ENCODE data around the gene NRXN3.

NRXN3 gene

DNA sequence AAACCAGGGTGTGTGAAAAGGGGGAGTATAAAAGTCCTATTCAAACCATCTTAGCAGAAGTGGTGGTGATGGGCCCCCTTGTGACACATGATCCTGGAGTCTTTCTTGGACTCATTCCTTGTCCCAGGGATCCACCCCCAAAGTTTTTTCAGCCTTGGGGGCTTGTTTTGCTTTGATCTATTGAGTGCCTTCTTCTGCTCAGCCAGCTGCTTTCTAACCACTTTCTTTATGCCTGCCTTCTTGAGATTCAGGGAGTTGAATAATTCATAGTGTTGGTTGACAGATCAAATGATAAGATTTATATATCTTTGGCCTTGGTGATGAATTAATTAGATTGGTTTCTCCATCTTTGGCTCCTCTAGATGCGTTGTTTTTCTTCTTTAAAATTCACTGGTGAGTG lies 1114.4 kb downstream of the NRXN3 start:
- Histone ChIP-seq H3K27ac (ENCODE audit: low read depth, low read length, severe bottlenecking) (no peak overlapping the region), H3K9me3 (ENCODE audit: control insufficient read depth, low read length) (no peaks in the 10 kb centered on the region), H3K36me3 (ENCODE audit: control insufficient read depth, insufficient read depth, low read length) (no peaks in the 10 kb centered on the region), H3K4me1 (ENCODE audit: control insufficient read depth, insufficient read depth, low read length, poor library complexity, severe bottlenecking) (peaks cover 6% of the 10 kb centered on the region), H3K4me3 (ENCODE audit: extremely low read depth, insufficient read depth, low read length, poor library complexity, severe bottlenecking) (no peak overlapping the region)
- WGBS, 2 experiments (ENCODE audit: insufficient coverage in 2 of 2) = 100% methylated on average over 1 of the region's 1 CpG; no CpG with 5 or more reads in 1 of the 2 experiments

DNA sequence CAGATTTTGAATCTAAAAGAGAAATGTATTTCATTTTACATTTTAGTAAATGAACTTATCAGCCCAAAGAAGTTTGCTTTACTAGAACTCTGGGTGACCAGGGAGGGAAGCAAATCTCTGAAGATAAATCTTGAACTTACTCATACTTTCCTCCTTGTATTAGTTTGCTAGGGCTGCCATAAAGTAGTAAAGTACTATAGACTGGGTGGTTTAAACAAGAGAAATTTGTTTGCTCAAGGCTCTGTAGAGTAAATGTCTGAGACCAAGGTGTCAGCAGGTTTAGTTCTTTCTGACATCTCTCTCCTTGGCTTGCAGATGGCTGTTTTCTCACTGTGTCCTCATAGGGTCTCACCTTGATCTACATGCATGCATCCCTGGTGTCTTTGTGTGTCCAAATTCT lies 1115.1 kb downstream of the NRXN3 start:
- Histone ChIP-seq H3K4me1 (ENCODE audit: control insufficient read depth, insufficient read depth, low read length, poor library complexity, severe bottlenecking) (peaks cover 6% of the 10 kb centered on the region), H3K27ac (ENCODE audit: low read depth, low read length, severe bottlenecking) (no peak overlapping the region), H3K9me3 (ENCODE audit: control insufficient read depth, low read length) (no peaks in the 10 kb centered on the region), H3K4me3 (ENCODE audit: extremely low read depth, insufficient read depth, low read length, poor library complexity, severe bottlenecking) (no peak overlapping the region), H3K36me3 (ENCODE audit: control insufficient read depth, insufficient read depth, low read length) (no peaks in the 10 kb centered on the region)

DNA sequence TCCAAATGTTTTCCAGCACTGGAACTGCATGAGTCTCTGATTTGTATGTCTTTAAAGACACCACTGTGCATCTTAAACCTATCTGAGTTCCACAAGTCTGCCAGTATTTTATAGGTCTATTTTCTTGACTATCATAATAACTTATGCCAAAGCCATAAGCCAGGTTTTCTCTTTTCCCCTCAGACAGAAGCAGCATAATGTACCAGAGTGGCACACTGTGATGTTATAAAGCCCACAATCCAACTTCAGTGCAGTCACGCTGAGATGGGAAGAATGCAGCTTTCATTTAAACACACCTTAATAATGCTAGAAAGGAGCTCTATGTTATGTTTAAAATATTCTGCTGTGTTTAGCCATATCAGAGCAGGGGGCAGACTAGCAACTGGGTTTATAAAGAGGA lies 1117.8 kb downstream of the NRXN3 start:
- WGBS, 2 experiments (ENCODE audit: insufficient coverage in 2 of 2) = no CpG with 5 or more reads among the region's 1 CpG
- Histone ChIP-seq H3K4me3 (ENCODE audit: extremely low read depth, insufficient read depth, low read length, poor library complexity, severe bottlenecking) (no peak overlapping the region), H3K9me3 (ENCODE audit: control insufficient read depth, low read length) (no peaks in the 10 kb centered on the region), H3K36me3 (ENCODE audit: control insufficient read depth, insufficient read depth, low read length) (no peaks in the 10 kb centered on the region), H3K4me1 (ENCODE audit: control insufficient read depth, insufficient read depth, low read length, poor library complexity, severe bottlenecking) (no peaks in the 10 kb centered on the region), H3K27ac (ENCODE audit: low read depth, low read length, severe bottlenecking) (no peak overlapping the region)

DNA sequence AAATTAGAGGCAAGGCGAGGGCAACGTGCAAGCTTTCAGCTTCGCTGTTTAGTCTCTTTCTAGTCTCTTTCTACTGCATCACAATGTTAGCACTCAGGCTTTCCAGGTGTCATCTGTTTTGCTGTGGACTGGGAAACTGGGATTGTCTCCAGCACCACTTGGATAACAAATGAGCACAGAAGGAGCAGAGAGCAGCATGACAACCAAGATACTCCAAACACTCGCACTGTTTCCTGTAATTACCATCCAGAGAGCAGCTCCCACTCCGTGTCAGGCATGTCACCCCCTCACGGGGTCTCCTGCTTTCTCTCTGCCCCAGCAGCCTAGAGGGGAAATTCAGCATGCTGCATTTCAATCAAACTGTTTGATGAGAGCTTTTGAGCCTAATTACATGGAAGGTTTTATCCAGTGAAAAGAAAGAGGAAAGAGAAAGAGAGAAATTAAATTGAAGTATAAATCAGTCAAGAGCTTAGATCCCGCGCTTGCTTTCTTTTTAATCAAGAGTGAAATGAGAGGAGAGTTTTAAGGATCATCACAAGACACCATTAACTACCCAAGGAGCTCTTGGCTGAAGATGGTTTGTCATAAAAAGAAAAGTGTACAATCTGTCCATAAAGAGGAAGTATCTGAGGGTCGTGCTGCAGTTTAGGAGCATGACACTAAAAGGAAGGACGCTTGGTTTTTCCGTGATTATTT lies 1123.5 kb downstream of the NRXN3 start:
- H3K36me3 ChIP-seq (ENCODE audit: control insufficient read depth, insufficient read depth, low read length) = no peaks in the 10 kb centered on the region
- H3K4me1 ChIP-seq (ENCODE audit: control insufficient read depth, insufficient read depth, low read length, poor library complexity, severe bottlenecking) = no peaks in the 10 kb centered on the region
- 39 to 59% methylated on average over 3 to 7 of the region's 11 CpGs for WGBS, 2 experiments (ENCODE audit: insufficient coverage in 2 of 2)
- H3K27ac ChIP-seq (ENCODE audit: low read depth, low read length, severe bottlenecking) = no peak overlapping the region
- H3K4me3 ChIP-seq (ENCODE audit: extremely low read depth, insufficient read depth, low read length, poor library complexity, severe bottlenecking) = no peak overlapping the region
- H3K9me3 ChIP-seq (ENCODE audit: control insufficient read depth, low read length) = no peaks in the 10 kb centered on the region

DNA sequence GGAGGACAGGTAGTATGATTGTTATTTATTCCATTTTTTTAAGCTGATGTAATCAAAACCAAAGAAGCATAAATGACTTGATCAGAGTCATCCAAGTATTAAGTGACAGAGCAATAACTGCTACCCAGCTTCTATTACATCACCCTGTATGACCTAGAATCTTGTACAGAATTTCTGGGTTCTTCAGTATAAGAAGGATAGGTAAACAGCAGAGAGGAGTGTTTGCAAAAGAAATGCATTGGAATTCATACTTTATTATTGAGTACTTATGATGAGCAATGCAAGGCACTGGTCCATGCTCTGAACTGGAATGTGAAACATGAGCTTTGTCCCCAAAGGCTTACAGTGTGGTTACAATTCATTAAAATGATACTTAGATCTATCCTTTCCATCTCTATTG lies 1124.3 kb downstream of the NRXN3 start:
- no peak overlapping the region for H3K27ac ChIP-seq (ENCODE audit: low read depth, low read length, severe bottlenecking)
- no peaks in the 10 kb centered on the region for H3K9me3 ChIP-seq (ENCODE audit: control insufficient read depth, low read length)
- no peaks in the 10 kb centered on the region for H3K4me1 ChIP-seq (ENCODE audit: control insufficient read depth, insufficient read depth, low read length, poor library complexity, severe bottlenecking)
- H3K4me3 ChIP-seq (ENCODE audit: extremely low read depth, insufficient read depth, low read length, poor library complexity, severe bottlenecking) = no peak overlapping the region
- no peaks in the 10 kb centered on the region for H3K36me3 ChIP-seq (ENCODE audit: control insufficient read depth, insufficient read depth, low read length)

DNA sequence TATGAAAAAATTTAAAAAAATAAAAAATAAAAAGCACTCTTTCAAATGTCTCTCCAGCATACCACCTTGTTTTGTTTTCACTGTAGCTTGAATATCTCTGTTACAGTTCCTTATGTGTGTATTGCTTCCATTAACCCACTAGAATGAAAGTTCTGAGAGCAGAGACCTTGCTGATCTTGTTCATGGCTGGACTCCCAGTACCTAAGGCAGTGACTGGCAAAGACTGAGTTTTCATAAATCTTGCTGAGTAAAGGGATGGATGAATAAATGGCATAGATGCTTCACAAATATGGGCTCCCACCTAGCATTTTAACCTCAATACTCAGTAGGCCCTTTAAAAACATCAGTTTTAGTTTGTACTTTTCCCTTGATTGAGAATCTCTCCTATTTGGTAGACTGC lies 1125.2 kb downstream of the NRXN3 start:
- Histone ChIP-seq H3K36me3 (ENCODE audit: control insufficient read depth, insufficient read depth, low read length) (no peaks in the 10 kb centered on the region), H3K27ac (ENCODE audit: low read depth, low read length, severe bottlenecking) (no peak overlapping the region), H3K4me1 (ENCODE audit: control insufficient read depth, insufficient read depth, low read length, poor library complexity, severe bottlenecking) (no peaks in the 10 kb centered on the region), H3K9me3 (ENCODE audit: control insufficient read depth, low read length) (no peaks in the 10 kb centered on the region), H3K4me3 (ENCODE audit: extremely low read depth, insufficient read depth, low read length, poor library complexity, severe bottlenecking) (no peak overlapping the region)

DNA sequence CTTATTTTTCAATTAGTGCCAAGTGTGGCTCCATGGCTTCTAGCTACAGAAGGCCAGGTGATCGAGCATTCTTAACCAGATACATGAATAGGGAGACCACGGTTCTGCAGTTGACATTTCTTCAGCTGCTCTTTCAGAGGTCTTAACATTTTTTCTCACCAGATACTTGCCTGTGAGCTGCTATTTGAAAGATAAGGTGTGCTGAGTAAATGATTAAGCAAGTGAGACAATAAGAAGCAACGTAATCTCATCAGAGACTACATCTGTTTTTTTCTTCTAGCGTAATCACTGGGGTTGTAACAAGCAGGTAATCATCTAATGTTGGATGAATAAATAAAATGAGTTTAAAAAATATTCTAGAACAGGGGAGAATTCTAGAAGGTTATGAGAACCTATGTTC lies 1128.2 kb downstream of the NRXN3 start:
- Histone ChIP-seq H3K9me3 (ENCODE audit: control insufficient read depth, low read length) (no peaks in the 10 kb centered on the region), H3K4me3 (ENCODE audit: extremely low read depth, insufficient read depth, low read length, poor library complexity, severe bottlenecking) (no peak overlapping the region), H3K27ac (ENCODE audit: low read depth, low read length, severe bottlenecking) (no peak overlapping the region), H3K4me1 (ENCODE audit: control insufficient read depth, insufficient read depth, low read length, poor library complexity, severe bottlenecking) (no peaks in the 10 kb centered on the region), H3K36me3 (ENCODE audit: control insufficient read depth, insufficient read depth, low read length) (no peaks in the 10 kb centered on the region)
- WGBS, 2 experiments (ENCODE audit: insufficient coverage in 2 of 2) = 85 to 88% methylated on average over 1 to 4 of the region's 4 CpGs

DNA sequence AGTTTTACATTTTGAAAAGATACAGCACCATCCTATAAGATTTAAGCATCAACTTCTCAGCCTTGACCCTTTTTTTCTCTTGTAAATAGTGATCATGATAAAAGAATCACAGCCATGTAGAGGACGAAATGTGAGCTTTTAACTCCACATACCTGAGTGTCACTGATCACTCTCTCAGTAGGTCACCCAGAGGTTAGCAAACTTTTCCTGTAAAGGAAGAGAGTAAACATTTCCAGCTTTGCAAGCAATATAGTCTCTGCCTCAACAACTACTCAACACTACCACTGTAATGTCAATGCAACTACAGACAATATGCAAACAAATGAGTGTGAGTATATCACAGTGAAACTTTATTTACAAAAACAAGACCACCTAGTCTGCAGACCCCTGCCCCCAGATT lies 1129.0 kb downstream of the NRXN3 start:
- WGBS, 2 experiments (ENCODE audit: insufficient coverage in 2 of 2) = no CpG with 5 or more reads among the region's 1 CpG
- no peaks in the 10 kb centered on the region for H3K4me1 ChIP-seq (ENCODE audit: control insufficient read depth, insufficient read depth, low read length, poor library complexity, severe bottlenecking)
- no peak overlapping the region for H3K4me3 ChIP-seq (ENCODE audit: extremely low read depth, insufficient read depth, low read length, poor library complexity, severe bottlenecking)
- no peaks in the 10 kb centered on the region for H3K36me3 ChIP-seq (ENCODE audit: control insufficient read depth, insufficient read depth, low read length)
- H3K27ac ChIP-seq (ENCODE audit: low read depth, low read length, severe bottlenecking) = no peak overlapping the region
- H3K9me3 ChIP-seq (ENCODE audit: control insufficient read depth, low read length) = no peaks in the 10 kb centered on the region

DNA sequence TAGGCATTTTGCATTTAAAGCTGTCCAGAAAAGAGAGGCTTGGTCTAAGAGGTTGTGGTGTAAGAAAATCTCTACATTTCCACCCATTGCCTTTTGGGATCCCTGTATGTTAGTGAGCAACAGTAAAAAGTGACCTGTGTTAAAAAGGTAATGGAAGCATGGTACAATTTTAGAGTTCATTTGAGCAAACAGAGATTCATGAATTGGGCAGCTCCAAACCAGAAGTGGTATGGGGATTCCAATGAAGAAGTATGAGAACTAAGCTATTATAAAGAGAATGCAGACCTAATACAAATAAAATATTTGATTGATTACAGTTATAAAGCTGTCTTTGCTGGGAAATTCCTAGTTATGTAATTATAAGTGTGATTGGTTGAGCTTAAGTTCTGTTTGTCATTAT lies 1134.1 kb downstream of the NRXN3 start:
- Histone ChIP-seq H3K27ac (ENCODE audit: low read depth, low read length, severe bottlenecking) (no peak overlapping the region), H3K4me1 (ENCODE audit: control insufficient read depth, insufficient read depth, low read length, poor library complexity, severe bottlenecking) (no peaks in the 10 kb centered on the region), H3K4me3 (ENCODE audit: extremely low read depth, insufficient read depth, low read length, poor library complexity, severe bottlenecking) (no peak overlapping the region), H3K36me3 (ENCODE audit: control insufficient read depth, insufficient read depth, low read length) (no peaks in the 10 kb centered on the region), H3K9me3 (ENCODE audit: control insufficient read depth, low read length) (no peaks in the 10 kb centered on the region)

DNA sequence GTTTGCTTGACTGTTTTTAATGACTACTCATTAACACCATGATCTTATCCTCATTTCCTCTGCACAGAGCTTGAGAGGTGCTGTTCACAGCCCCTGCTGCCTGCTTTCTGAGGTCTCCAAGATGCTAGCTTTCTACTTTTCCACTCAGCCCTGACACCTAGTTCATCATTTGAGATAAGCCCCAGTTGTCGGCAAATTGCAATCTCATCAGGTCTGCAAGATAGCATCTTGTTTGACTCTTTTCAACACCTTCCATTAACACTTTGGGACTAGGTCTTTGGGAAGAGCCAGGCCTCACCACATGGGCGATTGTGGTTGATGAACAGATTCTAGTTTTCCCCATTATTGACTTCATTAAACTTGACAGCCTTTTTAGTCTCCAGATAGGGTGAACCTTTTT lies 1136.4 kb downstream of the NRXN3 start:
- Histone ChIP-seq H3K9me3 (ENCODE audit: control insufficient read depth, low read length) (no peaks in the 10 kb centered on the region), H3K27ac (ENCODE audit: low read depth, low read length, severe bottlenecking) (no peak overlapping the region), H3K4me3 (ENCODE audit: extremely low read depth, insufficient read depth, low read length, poor library complexity, severe bottlenecking) (no peak overlapping the region), H3K36me3 (ENCODE audit: control insufficient read depth, insufficient read depth, low read length) (no peaks in the 10 kb centered on the region), H3K4me1 (ENCODE audit: control insufficient read depth, insufficient read depth, low read length, poor library complexity, severe bottlenecking) (no peaks in the 10 kb centered on the region)
- 14 to 50% methylated on average over 1 of the region's 2 CpGs for WGBS, 2 experiments (ENCODE audit: insufficient coverage in 2 of 2)

DNA sequence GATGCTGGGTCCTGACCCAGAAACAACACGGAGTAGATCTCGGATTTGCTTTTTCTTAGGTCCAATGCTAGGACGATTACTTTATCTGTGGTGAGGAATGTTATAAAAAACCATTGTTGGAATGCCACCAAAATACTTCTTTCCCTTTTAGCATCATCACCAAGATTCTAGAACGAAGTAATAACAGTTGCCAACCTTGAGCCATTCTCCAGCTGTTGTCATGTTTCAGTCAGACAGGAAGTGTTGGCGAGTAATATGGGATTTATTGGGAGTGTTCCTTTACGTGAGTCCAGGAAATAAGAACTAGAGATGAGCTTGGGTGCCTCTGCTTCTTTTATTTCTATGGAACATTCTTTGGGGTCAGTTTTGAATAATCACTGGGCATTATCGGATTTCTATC lies 1148.2 kb downstream of the NRXN3 start:
- Histone ChIP-seq H3K36me3 (ENCODE audit: control insufficient read depth, insufficient read depth, low read length) (no peaks in the 10 kb centered on the region), H3K9me3 (ENCODE audit: control insufficient read depth, low read length) (no peaks in the 10 kb centered on the region), H3K4me3 (ENCODE audit: extremely low read depth, insufficient read depth, low read length, poor library complexity, severe bottlenecking) (no peak overlapping the region), H3K27ac (ENCODE audit: low read depth, low read length, severe bottlenecking) (no peak overlapping the region), H3K4me1 (ENCODE audit: control insufficient read depth, insufficient read depth, low read length, poor library complexity, severe bottlenecking) (no peaks in the 10 kb centered on the region)
- WGBS, 2 experiments (ENCODE audit: insufficient coverage in 2 of 2) = 100% methylated on average over 2 to 3 of the region's 7 CpGs

DNA sequence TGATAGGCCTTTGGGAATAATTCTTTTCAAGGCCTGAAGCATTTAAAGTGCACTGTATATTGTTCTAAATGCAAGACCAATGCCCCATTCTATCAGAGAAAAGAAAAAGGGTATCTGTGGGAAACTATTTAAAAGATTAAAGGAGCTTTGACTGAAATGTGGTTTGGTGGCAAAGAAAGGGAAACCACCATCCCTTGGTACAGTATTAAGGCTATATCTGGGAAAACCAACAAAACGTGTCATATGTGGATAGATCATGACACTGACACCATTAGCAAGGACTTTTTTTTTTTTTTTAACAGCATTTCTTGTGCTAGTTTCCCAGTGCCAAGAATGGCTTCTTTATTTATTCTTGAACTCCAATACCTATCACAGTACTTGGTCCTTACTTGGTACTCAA lies 1150.4 kb downstream of the NRXN3 start:
- H3K27ac ChIP-seq (ENCODE audit: low read depth, low read length, severe bottlenecking) = no peak overlapping the region
- H3K9me3 ChIP-seq (ENCODE audit: control insufficient read depth, low read length) = no peaks in the 10 kb centered on the region
- H3K4me3 ChIP-seq (ENCODE audit: extremely low read depth, insufficient read depth, low read length, poor library complexity, severe bottlenecking) = no peak overlapping the region
- no peaks in the 10 kb centered on the region for H3K36me3 ChIP-seq (ENCODE audit: control insufficient read depth, insufficient read depth, low read length)
- H3K4me1 ChIP-seq (ENCODE audit: control insufficient read depth, insufficient read depth, low read length, poor library complexity, severe bottlenecking) = no peaks in the 10 kb centered on the region
- WGBS, 2 experiments (ENCODE audit: insufficient coverage in 2 of 2) = 82% methylated on average over 1 of the region's 1 CpG; no CpG with 5 or more reads in 1 of the 2 experiments

Data from mesodermal cell (in vitro differentiated cells).